Breast epithelium (tissue), 3 donors: ENCODE measurements around the gene ELMOD1.

ENCODE experiments used
- POLR2A ChIP-seq: fragments of 450-650 bp; IDR thresholded peaks from one replicate; pipeline ENCODE4 v1.6.1; 2016; ENCODE audit warnings: antibody characterized with exemption, mild to moderate bottlenecking, moderate library complexity
- POLR2AphosphoS5 ChIP-seq, 3 donors: sonication (generic); formaldehyde crosslinking; IDR thresholded peaks; one replicate each; pipeline ENCODE4 v1.6.1; 2017; ENCODE audit warnings: antibody characterized with exemption in 3 of 3
- TF ChIP-seq, protein P1 (sequence below), 3 donors: fragments of 450-650 bp; IDR thresholded peaks; one replicate each; pipeline ENCODE4 v1.5.1; 2016 to 2017; ENCODE audit warnings: antibody characterized with exemption in 3 of 3, mild to moderate bottlenecking in 3 of 3, moderate library complexity in 3 of 3

GRCh38 chr11:107677924-107678631 is 87.1 kb downstream of the ELMOD1 start:
- TF ChIP-seq, protein P1, sequence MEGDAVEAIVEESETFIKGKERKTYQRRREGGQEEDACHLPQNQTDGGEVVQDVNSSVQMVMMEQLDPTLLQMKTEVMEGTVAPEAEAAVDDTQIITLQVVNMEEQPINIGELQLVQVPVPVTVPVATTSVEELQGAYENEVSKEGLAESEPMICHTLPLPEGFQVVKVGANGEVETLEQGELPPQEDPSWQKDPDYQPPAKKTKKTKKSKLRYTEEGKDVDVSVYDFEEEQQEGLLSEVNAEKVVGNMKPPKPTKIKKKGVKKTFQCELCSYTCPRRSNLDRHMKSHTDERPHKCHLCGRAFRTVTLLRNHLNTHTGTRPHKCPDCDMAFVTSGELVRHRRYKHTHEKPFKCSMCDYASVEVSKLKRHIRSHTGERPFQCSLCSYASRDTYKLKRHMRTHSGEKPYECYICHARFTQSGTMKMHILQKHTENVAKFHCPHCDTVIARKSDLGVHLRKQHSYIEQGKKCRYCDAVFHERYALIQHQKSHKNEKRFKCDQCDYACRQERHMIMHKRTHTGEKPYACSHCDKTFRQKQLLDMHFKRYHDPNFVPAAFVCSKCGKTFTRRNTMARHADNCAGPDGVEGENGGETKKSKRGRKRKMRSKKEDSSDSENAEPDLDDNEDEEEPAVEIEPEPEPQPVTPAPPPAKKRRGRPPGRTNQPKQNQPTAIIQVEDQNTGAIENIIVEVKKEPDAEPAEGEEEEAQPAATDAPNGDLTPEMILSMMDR (IDR thresholded peaks at IDR 0.05), result no peak
- no peak for TF ChIP-seq POLR2A
- TF ChIP-seq POLR2AphosphoS5 (IDR thresholded peaks at IDR 0.05), result no peak
